ENCODE results near the gene CGA. TPM values are rescaled to one million over a fixed set of nuclear protein-coding genes. Genes with fewer than 3 reads are reported as not detected.

The CGA gene
- total RNA-seq, 2 experiments from 2014 or later, result not detected

DNA sequence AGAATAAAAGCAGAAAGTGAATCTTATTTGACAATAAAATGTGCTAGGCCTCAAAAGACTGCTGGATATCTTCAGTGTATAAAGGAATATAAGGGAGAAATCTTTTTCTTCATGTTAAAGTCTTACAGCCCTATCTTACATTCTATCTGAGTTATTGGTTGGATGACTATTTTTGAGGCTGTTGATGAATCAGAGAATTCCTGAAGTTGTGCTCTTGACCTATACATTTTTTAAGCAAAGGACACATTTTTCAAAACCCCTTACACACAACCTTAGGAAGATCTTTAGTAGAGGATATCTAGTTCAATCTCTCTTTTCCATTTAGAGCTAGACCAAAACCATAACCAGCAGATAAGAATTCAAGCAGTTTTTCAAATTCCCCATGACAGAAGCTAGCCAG is 10.9 kb upstream of the CGA start:
- no peaks in the 10 kb centered on the region for H3K4me1 Mint-ChIP-seq (ENCODE audit: low read depth)
- peaks cover 4% of the 10 kb centered on the region for H3K27me3 Mint-ChIP-seq
- no peak overlapping the region for H3K4me3 Mint-ChIP-seq
- H3K9me3 Mint-ChIP-seq, result no peaks in the 10 kb centered on the region
- CTCF ChIA-PET, result interaction anchor here (1.1 to 1.8 kb wide), 2 partner anchors 11 to 26 kb away, joined by 3 to 10 read pairs; no protein-coding TSS in a partner anchor
- intact Hi-C loops (cut with micrococcal nuclease), result no loop called here
- H3K36me3 Mint-ChIP-seq, result no peaks in the 10 kb centered on the region
- DNase-seq, result no peak
- H3K27ac Mint-ChIP-seq, result no peak overlapping the region
- POLR2A ChIA-PET, result no interaction called here

- H3K4me3 Mint-ChIP-seq, result no peak overlapping the region
- H3K4me1 Mint-ChIP-seq (ENCODE audit: low read depth), result no peaks in the 10 kb centered on the region
- POLR2A ChIA-PET, result interaction anchor here (1.8 kb wide), 1 partner anchor 12 kb away, joined by 6 read pairs; no protein-coding TSS in a partner anchor
- H3K36me3 Mint-ChIP-seq, result no peaks in the 10 kb centered on the region
- no peaks in the 10 kb centered on the region for H3K9me3 Mint-ChIP-seq
- intact Hi-C loops (cut with micrococcal nuclease), result no loop called here
- H3K27me3 Mint-ChIP-seq, result peaks cover 1% of the 10 kb centered on the region
- CTCF ChIA-PET, result interaction anchor here (1.1 to 1.8 kb wide), 2 partner anchors 12 to 25 kb away, joined by 3 to 10 read pairs; no protein-coding TSS in a partner anchor
- DNase-seq, result peak; percentile 32
- H3K27ac Mint-ChIP-seq, result no peak overlapping the region
Measured at GRCh38 chr6:87104667-87105066, 9.8 kb upstream of the CGA start.

- no peak overlapping the region for H3K4me3 Mint-ChIP-seq
- intact Hi-C loops (cut with micrococcal nuclease), result no loop called here
- no peak for DNase-seq
- no peaks in the 10 kb centered on the region for H3K27me3 Mint-ChIP-seq
- H3K36me3 Mint-ChIP-seq, result no peaks in the 10 kb centered on the region
- CTCF ChIA-PET, result interaction anchor here (1.8 kb wide), 1 partner anchor 24 kb away, joined by 10 read pairs; no protein-coding TSS in a partner anchor
- H3K9me3 Mint-ChIP-seq, result no peaks in the 10 kb centered on the region
- POLR2A ChIA-PET, result interaction anchor here (1.8 kb wide), 1 partner anchor 12 kb away, joined by 6 read pairs; no protein-coding TSS in a partner anchor
- H3K27ac Mint-ChIP-seq, result no peak overlapping the region
- H3K4me1 Mint-ChIP-seq (ENCODE audit: low read depth), result no peaks in the 10 kb centered on the region
Measured at GRCh38 chr6:87103977-87104601, 9.2 kb upstream of the CGA start.

DNA sequence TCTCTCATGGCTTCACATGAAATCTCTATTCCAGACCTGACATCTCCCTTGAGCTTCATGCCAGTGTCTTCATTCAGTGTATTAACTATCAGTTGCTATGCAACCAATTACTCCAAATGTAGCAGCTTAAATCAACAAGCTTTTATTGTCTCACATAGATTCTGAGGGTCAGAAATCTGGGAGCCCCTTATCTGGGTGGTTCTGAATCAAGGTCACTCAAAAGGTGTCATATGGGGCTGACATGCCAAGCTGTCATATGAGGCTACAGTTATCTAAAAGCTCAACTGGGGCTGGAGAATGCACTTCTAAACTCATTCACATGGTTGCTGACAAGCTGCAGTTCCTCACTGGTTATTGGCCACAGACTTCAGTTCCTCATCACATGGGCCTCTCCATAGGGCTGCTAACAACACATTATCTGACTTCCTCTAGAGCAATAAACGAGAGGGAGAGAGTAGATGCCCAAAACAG is 7.3 kb upstream of the CGA start:
- POLR2A ChIA-PET, result no interaction called here
- H3K27me3 Mint-ChIP-seq, result no peaks in the 10 kb centered on the region
- H3K4me1 Mint-ChIP-seq (ENCODE audit: low read depth), result no peaks in the 10 kb centered on the region
- H3K9me3 Mint-ChIP-seq, result no peaks in the 10 kb centered on the region
- CTCF ChIA-PET, result interaction anchor here (1.2 kb wide), 1 partner anchor 24 kb away, joined by 8 read pairs; no protein-coding TSS in a partner anchor
- intact Hi-C loops (cut with micrococcal nuclease), result no loop called here
- H3K4me3 Mint-ChIP-seq, result no peak overlapping the region
- no peak for DNase-seq
- no peak overlapping the region for H3K27ac Mint-ChIP-seq
- no peaks in the 10 kb centered on the region for H3K36me3 Mint-ChIP-seq

- no peaks in the 10 kb centered on the region for H3K9me3 Mint-ChIP-seq
- ChIA-PET CTCF (interaction anchor here (0.7 to 1.4 kb wide), 3 partner anchors 19 to 292 kb away, joined by 3 read pairs; no protein-coding TSS in a partner anchor), POLR2A (no interaction called here)
- no peak overlapping the region for H3K27ac Mint-ChIP-seq
- DNase-seq, result no peak
- no peaks in the 10 kb centered on the region for H3K36me3 Mint-ChIP-seq
- no peaks in the 10 kb centered on the region for H3K4me1 Mint-ChIP-seq (ENCODE audit: low read depth)
- intact Hi-C loops (cut with micrococcal nuclease), result no loop called here
- no peak overlapping the region for H3K4me3 Mint-ChIP-seq
- peaks cover 4% of the 10 kb centered on the region for H3K27me3 Mint-ChIP-seq
Measured at GRCh38 chr6:87101067-87101466, 6.2 kb upstream of the CGA start.

- H3K9me3 Mint-ChIP-seq, result no peaks in the 10 kb centered on the region
- no peaks in the 10 kb centered on the region for H3K4me1 Mint-ChIP-seq (ENCODE audit: low read depth)
- H3K4me3 Mint-ChIP-seq, result no peak overlapping the region
- DNase-seq, result no peak
- peaks cover 6% of the 10 kb centered on the region for H3K27me3 Mint-ChIP-seq
- H3K36me3 Mint-ChIP-seq, result no peaks in the 10 kb centered on the region
- H3K27ac Mint-ChIP-seq, result no peak overlapping the region
- intact Hi-C loops (cut with micrococcal nuclease), result no loop called here
- POLR2A ChIA-PET, result no interaction called here
- CTCF ChIA-PET, result interaction anchor here (1.3 to 1.4 kb wide), 2 partner anchors 18 to 21 kb away, joined by 3 to 4 read pairs; no protein-coding TSS in a partner anchor
Measured at GRCh38 chr6:87100216-87100615, 5.3 kb upstream of the CGA start.

GRCh38 chr6:87099472-87099871 is 4.6 kb upstream of the CGA start:
- Mint-ChIP-seq H3K9me3 (no peaks in the 10 kb centered on the region), H3K4me1 (ENCODE audit: low read depth) (no peaks in the 10 kb centered on the region), H3K36me3 (no peaks in the 10 kb centered on the region), H3K27me3 (peaks cover 11% of the 10 kb centered on the region), H3K27ac (no peak overlapping the region), H3K4me3 (no peak overlapping the region)
- ChIA-PET POLR2A (no interaction called here), CTCF (interaction anchor here (1.3 to 1.4 kb wide), 2 partner anchors 18 to 21 kb away, joined by 3 to 4 read pairs; no protein-coding TSS in a partner anchor)
- intact Hi-C loops (cut with micrococcal nuclease), result no loop called here
- no peak for DNase-seq

DNA sequence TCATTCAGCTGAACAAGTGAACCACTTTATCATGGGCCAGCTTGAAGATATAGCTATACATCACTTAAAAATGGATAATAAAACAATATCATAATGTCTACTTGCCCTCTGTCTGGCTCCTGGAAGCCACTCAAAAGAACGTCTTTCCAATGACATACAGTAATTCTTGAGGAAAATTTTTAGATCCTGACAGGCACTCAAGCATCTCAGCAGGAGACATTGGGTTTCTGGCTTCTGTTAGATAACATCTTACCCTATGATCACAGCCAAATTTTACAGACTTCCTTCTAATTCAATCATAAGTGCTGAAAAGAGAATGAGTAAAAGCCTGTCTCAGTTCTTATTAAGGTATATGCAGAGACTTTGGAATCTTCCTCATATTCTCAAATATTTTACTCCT is 330 bp downstream of the CGA start:
- H3K9me3 Mint-ChIP-seq, result no peaks in the 10 kb centered on the region

DNA sequence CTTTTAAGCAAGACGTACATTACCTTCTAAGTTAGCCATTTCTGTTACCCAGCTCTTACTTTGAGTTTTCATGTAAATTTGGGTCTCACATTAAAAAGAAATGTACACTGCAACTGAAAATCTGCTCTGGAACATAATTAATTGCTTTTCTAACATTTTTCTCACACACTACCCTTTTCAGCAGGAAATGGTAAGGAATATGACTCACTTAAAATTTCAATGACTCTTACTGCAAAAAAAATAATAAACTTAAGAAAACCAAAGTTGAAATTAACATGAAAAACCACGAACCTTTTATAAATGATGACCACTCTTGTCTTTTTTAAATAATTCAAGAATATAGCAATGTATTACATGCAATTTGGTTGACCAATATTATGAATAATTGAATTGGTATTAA is 1.3 kb downstream of the CGA start:
- H3K9me3 Mint-ChIP-seq, result no peaks in the 10 kb centered on the region
- intact Hi-C loops (cut with micrococcal nuclease), result no loop called here
- H3K4me1 Mint-ChIP-seq (ENCODE audit: low read depth), result no peaks in the 10 kb centered on the region
- ChIA-PET CTCF (interaction anchor here (1.0 kb wide), 1 partner anchor 13 kb away, joined by 3 read pairs; no protein-coding TSS in a partner anchor), POLR2A (no interaction called here)
- H3K27me3 Mint-ChIP-seq, result peaks cover 14% of the 10 kb centered on the region
- H3K36me3 Mint-ChIP-seq, result no peaks in the 10 kb centered on the region
- H3K27ac Mint-ChIP-seq, result no peak overlapping the region
- DNase-seq, result no peak
- H3K4me3 Mint-ChIP-seq, result no peak overlapping the region

More for the DNA sequence above, 330 bp downstream of the CGA start:
- Mint-ChIP-seq H3K4me3 (no peak overlapping the region), H3K4me1 (ENCODE audit: low read depth) (no peaks in the 10 kb centered on the region), H3K27me3 (peaks cover 14% of the 10 kb centered on the region), H3K27ac (no peak overlapping the region), H3K36me3 (no peaks in the 10 kb centered on the region)
- ChIA-PET CTCF (interaction anchor here (1.0 to 1.8 kb wide), 2 partner anchors 14 to 16 kb away, joined by 3 to 8 read pairs; no protein-coding TSS in a partner anchor), POLR2A (interaction anchor here (1.4 kb wide), 1 partner anchor 9 kb away, joined by 3 read pairs; no protein-coding TSS in a partner anchor)
- intact Hi-C loops (cut with micrococcal nuclease), result no loop called here
- no peak for DNase-seq

DNA sequence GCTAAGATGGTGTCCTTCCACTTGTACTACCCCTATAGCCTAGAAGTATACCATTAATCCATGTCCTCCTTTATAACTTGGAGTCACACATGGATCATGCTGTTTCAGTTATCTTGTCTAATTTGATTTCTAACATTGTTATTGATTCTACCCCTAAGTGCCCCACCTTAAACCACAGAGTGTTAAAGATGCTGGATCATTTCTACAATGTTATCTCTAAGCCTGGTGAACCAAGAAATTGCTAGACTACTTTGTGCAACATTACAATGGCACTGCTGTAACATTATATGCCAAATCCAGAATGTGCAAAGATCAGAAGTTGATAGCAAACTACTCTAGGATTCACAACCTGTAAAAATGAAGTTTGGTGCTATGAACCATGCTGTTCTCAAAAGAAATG is 1.7 kb downstream of the CGA start:
- Mint-ChIP-seq H3K27ac (no peak overlapping the region), H3K9me3 (no peaks in the 10 kb centered on the region), H3K4me3 (no peak overlapping the region), H3K27me3 (peaks cover 14% of the 10 kb centered on the region), H3K4me1 (ENCODE audit: low read depth) (no peaks in the 10 kb centered on the region), H3K36me3 (no peaks in the 10 kb centered on the region)
- ChIA-PET POLR2A (no interaction called here), CTCF (no interaction called here)
- no peak for DNase-seq
- intact Hi-C loops (cut with micrococcal nuclease), result no loop called here

DNA sequence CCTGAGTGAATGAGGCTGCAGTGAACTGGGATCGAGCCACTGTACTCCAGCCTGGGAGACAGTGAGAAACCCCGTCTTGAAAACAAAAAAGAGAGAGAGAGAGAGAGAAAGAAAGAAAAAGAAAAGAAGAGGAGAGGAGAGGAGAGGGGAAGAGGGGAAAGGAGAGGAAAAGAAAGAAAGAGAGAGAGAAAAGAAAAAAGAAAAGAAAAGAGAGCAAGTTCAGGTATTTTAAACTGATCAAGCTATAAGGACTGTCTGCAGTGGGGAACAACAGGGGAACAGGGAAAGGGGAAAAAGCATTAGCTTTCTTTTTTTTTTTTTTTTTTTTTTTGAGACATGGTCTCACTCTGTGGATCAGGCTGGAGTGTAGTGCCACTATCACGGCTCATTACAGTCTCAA is 2.5 kb downstream of the CGA start:
- Mint-ChIP-seq H3K4me3 (no peak overlapping the region), H3K4me1 (ENCODE audit: low read depth) (no peaks in the 10 kb centered on the region), H3K27ac (no peak overlapping the region), H3K27me3 (peaks cover 14% of the 10 kb centered on the region), H3K36me3 (no peaks in the 10 kb centered on the region), H3K9me3 (no peaks in the 10 kb centered on the region)
- ChIA-PET POLR2A (no interaction called here), CTCF (no interaction called here)
- DNase-seq, result no peak
- intact Hi-C loops (cut with micrococcal nuclease), result no loop called here

DNA sequence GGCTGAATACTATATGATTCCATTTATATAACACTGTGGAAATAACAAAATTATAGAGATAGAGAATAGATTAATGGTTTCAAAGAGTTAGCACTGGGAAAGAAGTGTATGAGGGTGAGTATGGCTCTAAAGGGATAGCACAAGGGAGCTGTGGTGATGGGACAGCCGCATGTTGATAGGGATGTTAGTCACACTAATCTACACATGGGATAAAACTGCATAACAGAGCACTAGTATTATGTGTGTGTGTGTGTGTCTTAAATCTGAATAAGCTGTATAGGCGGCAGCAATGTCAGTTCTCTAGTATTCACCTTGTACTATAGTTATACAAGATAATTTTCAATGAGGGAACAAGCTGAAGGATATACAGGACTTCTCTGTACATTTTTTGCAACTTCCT is 5.8 kb downstream of the CGA start:
- ChIA-PET CTCF (interaction anchor here (4.6 kb wide), 1 partner anchor 10 kb away, joined by 29 read pairs; no protein-coding TSS in a partner anchor), POLR2A (no interaction called here)
- Mint-ChIP-seq H3K36me3 (no peaks in the 10 kb centered on the region), H3K4me1 (ENCODE audit: low read depth) (no peaks in the 10 kb centered on the region), H3K27me3 (peaks cover 5% of the 10 kb centered on the region), H3K9me3 (no peaks in the 10 kb centered on the region), H3K4me3 (no peak overlapping the region), H3K27ac (no peak overlapping the region)
- no peak for DNase-seq
- intact Hi-C loops (cut with micrococcal nuclease), result no loop called here

DNA sequence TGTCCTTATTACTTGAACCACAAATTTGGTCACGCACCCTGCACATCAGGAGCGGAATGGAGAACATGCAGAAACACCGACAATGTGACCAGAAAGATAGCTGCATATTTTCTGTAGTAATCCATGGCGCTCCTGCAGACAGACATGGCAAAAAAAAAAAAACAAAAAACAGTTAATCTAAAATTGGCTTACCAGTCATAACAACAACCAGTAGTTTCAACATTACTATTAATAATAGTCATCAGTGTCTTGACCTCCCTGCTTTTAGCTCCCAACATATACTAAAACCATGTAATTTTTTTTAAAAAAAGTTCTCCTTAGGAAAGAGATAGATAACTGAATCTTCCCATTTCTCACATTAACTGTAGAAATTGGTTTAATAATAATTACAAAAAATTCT is 6.8 kb downstream of the CGA start:
- H3K27me3 Mint-ChIP-seq, result peaks cover 5% of the 10 kb centered on the region
- H3K36me3 Mint-ChIP-seq, result no peaks in the 10 kb centered on the region
- H3K4me1 Mint-ChIP-seq (ENCODE audit: low read depth), result no peaks in the 10 kb centered on the region
- H3K4me3 Mint-ChIP-seq, result no peak overlapping the region
- no peak for DNase-seq
- intact Hi-C loops (cut with micrococcal nuclease), result no loop called here
- H3K9me3 Mint-ChIP-seq, result no peaks in the 10 kb centered on the region
- ChIA-PET CTCF (interaction anchor here (4.6 kb wide), 1 partner anchor 9 kb away, joined by 29 read pairs; no protein-coding TSS in a partner anchor), POLR2A (no interaction called here)
- H3K27ac Mint-ChIP-seq, result no peak overlapping the region

All from activated CD4-positive, alpha-beta memory T cell treated with anti-CD3 and anti-CD28 coated beads for 36 hours (primary cell).